Activated T-helper 17 cell treated with anti-CD3 and anti-CD28 coated beads, Interleukin-2, amount 50 U/mL, for 72 hours (primary cell): Measurements from ENCODE around the gene PPP1R26. TPM values are rescaled to one million over a fixed set of nuclear protein-coding genes. Genes with fewer than 3 reads are reported as not detected.

ENCODE experiments used
- ATAC-seq: fragments of 150-1000 bp; cut with Tn5 transposase; replicated peaks from 2 replicates; pipeline ENCODE4 v1.10.0; 2021; ENCODE audit warnings: mild to moderate bottlenecking, moderate library complexity
- H3K27ac Mint-ChIP-seq: one replicate; pipeline ENCODE4 v1.8.0; 2022; ENCODE audit warnings: mixed read lengths
- H3K27me3 Mint-ChIP-seq: one replicate; pipeline ENCODE4 v1.8.0; 2022; ENCODE audit warnings: mixed read lengths
- H3K36me3 Mint-ChIP-seq: one replicate; pipeline ENCODE4 v1.8.0; 2022; ENCODE audit warnings: low read depth, mild to moderate bottlenecking, mixed read lengths
- H3K4me1 Mint-ChIP-seq: one replicate; pipeline ENCODE4 v1.8.0; 2022; ENCODE audit warnings: mixed read lengths
- H3K4me3 Mint-ChIP-seq: one replicate; pipeline ENCODE4 v1.8.0; 2022; ENCODE audit warnings: mild to moderate bottlenecking, mixed read lengths
- H3K9me3 Mint-ChIP-seq: one replicate; pipeline ENCODE4 v1.8.0; 2022; ENCODE audit warnings: mixed read lengths
- total RNA-seq, 2 donors: library from RNA; stranded (reverse); gene quantifications; one replicate each; pipeline ENCODE4 v1.2.3, GENCODE V29; 2022

The PPP1R26 gene
- total RNA-seq, 2 donors from 2014 or later: 2.5 to 3.4 TPM

GRCh38 chr9:135488527-135488926, 8.9 kb downstream of the PPP1R26 start:
- no peak overlapping the region for H3K4me3 Mint-ChIP-seq
- ATAC-seq: no peak

GRCh38 chr9:135489188-135489906, 9.8 kb downstream of the PPP1R26 start:
- H3K27ac Mint-ChIP-seq: no peak overlapping the region
- H3K4me1 Mint-ChIP-seq: no peaks in the 10 kb centered on the region
- H3K4me3 Mint-ChIP-seq: no peak overlapping the region

More at GRCh38 chr9:135488527-135488926, 8.9 kb downstream of the PPP1R26 start:
- H3K4me1 Mint-ChIP-seq: no peaks in the 10 kb centered on the region
- H3K9me3 Mint-ChIP-seq: no peaks in the 10 kb centered on the region
- H3K27ac Mint-ChIP-seq: no peak overlapping the region
- no peaks in the 10 kb centered on the region for H3K27me3 Mint-ChIP-seq
- peaks cover 6% of the 10 kb centered on the region for H3K36me3 Mint-ChIP-seq

GRCh38 chr9:135490166-135490870, 10.7 kb downstream of the PPP1R26 start:
- H3K4me3 Mint-ChIP-seq: no peak overlapping the region
- peaks cover 5% of the 10 kb centered on the region for H3K27me3 Mint-ChIP-seq
- no peak overlapping the region for H3K27ac Mint-ChIP-seq
- H3K36me3 Mint-ChIP-seq: peaks cover 2% of the 10 kb centered on the region
- no peak for ATAC-seq
- no peaks in the 10 kb centered on the region for H3K4me1 Mint-ChIP-seq
- no peaks in the 10 kb centered on the region for H3K9me3 Mint-ChIP-seq

More at GRCh38 chr9:135489188-135489906, 9.8 kb downstream of the PPP1R26 start:
- Mint-ChIP-seq H3K27me3 (no peaks in the 10 kb centered on the region), H3K9me3 (no peaks in the 10 kb centered on the region), H3K36me3 (peaks cover 6% of the 10 kb centered on the region)
- no peak for ATAC-seq

GRCh38 chr9:135490980-135491464, 11.4 kb downstream of the PPP1R26 start:
- H3K27ac Mint-ChIP-seq: no peak overlapping the region
- H3K9me3 Mint-ChIP-seq: no peaks in the 10 kb centered on the region
- no peaks in the 10 kb centered on the region for H3K36me3 Mint-ChIP-seq
- ATAC-seq: no peak
- no peak overlapping the region for H3K4me3 Mint-ChIP-seq
- peaks cover 5% of the 10 kb centered on the region for H3K27me3 Mint-ChIP-seq
- no peaks in the 10 kb centered on the region for H3K4me1 Mint-ChIP-seq

GRCh38 chr9:135491764-135492163, 12.2 kb downstream of the PPP1R26 start:
- ATAC-seq: no peak
- Mint-ChIP-seq H3K27ac (no peak overlapping the region), H3K9me3 (no peaks in the 10 kb centered on the region), H3K36me3 (no peaks in the 10 kb centered on the region), H3K27me3 (peaks cover 5% of the 10 kb centered on the region), H3K4me3 (no peak overlapping the region), H3K4me1 (no peaks in the 10 kb centered on the region)

- Mint-ChIP-seq H3K4me1 (no peaks in the 10 kb centered on the region), H3K4me3 (no peak overlapping the region), H3K36me3 (no peaks in the 10 kb centered on the region), H3K27me3 (peaks cover 5% of the 10 kb centered on the region), H3K9me3 (no peaks in the 10 kb centered on the region), H3K27ac (no peak overlapping the region)
- no peak for ATAC-seq
These were observed 13.5 kb downstream of the PPP1R26 start for GRCh38 chr9:135492886-135493669.

- Mint-ChIP-seq H3K27me3 (peaks cover 5% of the 10 kb centered on the region), H3K9me3 (no peaks in the 10 kb centered on the region), H3K4me3 (no peak overlapping the region), H3K36me3 (no peaks in the 10 kb centered on the region), H3K4me1 (no peaks in the 10 kb centered on the region), H3K27ac (no peak overlapping the region)
- ATAC-seq: no peak
These were observed 15.4 kb downstream of the PPP1R26 start for GRCh38 chr9:135494791-135495559.

- H3K27ac Mint-ChIP-seq: no peak overlapping the region
- no peaks in the 10 kb centered on the region for H3K9me3 Mint-ChIP-seq
- no peaks in the 10 kb centered on the region for H3K4me1 Mint-ChIP-seq
- peaks cover 22% of the 10 kb centered on the region for H3K36me3 Mint-ChIP-seq
- no peak for ATAC-seq
- peak overlapping the region; percentile 81 for H3K4me3 Mint-ChIP-seq
- peaks cover 5% of the 10 kb centered on the region for H3K27me3 Mint-ChIP-seq
These were observed 19.0 kb downstream of the PPP1R26 start for GRCh38 chr9:135498381-135499126.

GRCh38 chr9:135499326-135500070, 19.9 kb downstream of the PPP1R26 start:
- peaks cover 30% of the 10 kb centered on the region for H3K36me3 Mint-ChIP-seq
- H3K27ac Mint-ChIP-seq: no peak overlapping the region
- no peaks in the 10 kb centered on the region for H3K9me3 Mint-ChIP-seq
- H3K27me3 Mint-ChIP-seq: peaks cover 5% of the 10 kb centered on the region
- peak overlapping the region; percentile 81 for H3K4me3 Mint-ChIP-seq
- H3K4me1 Mint-ChIP-seq: no peaks in the 10 kb centered on the region
- peak; percentile 47 for ATAC-seq

GRCh38 chr9:135500071-135500524, 20.5 kb downstream of the PPP1R26 start:
- H3K4me3 Mint-ChIP-seq: peak overlapping the region; percentile 81
- peaks cover 36% of the 10 kb centered on the region for H3K36me3 Mint-ChIP-seq
- H3K27me3 Mint-ChIP-seq: peaks cover 2% of the 10 kb centered on the region
- ATAC-seq: peak; percentile 3
- no peaks in the 10 kb centered on the region for H3K9me3 Mint-ChIP-seq
- H3K27ac Mint-ChIP-seq: peak overlapping the region; percentile 78
- H3K4me1 Mint-ChIP-seq: no peaks in the 10 kb centered on the region

GRCh38 chr9:135500525-135501260, 21.1 kb downstream of the PPP1R26 start, which contains the start of gene MRPS2:
Gene MRPS2, plus strand, starts transcription at chr9:135500682. Its CDS starts 29 bp downstream, at chr9:135500711.
- H3K27me3 Mint-ChIP-seq: no peaks in the 10 kb centered on the region
- H3K36me3 Mint-ChIP-seq: peaks cover 39% of the 10 kb centered on the region
- peak within 1 kb of the TSS; percentile 78 for H3K27ac Mint-ChIP-seq

More at GRCh38 chr9:135500525-135501260, 21.1 kb downstream of the PPP1R26 start, which contains the start of gene MRPS2:
- peak; percentile 96 for ATAC-seq
- H3K4me3 Mint-ChIP-seq: peak within 1 kb of the TSS; percentile 81
- H3K9me3 Mint-ChIP-seq: no peaks in the 10 kb centered on the region
- no peaks in the 10 kb centered on the region for H3K4me1 Mint-ChIP-seq
